GM12801 (cell line): ENCODE data around the gene ZNF780B.

Experiments used
- TF ChIP-seq, protein P1 (sequence below): IDR thresholded peaks from one replicate; pipeline ENCODE4 v1.5.1; 2011; ENCODE audit warnings: control low read depth; ENCODE audit not compliant: insufficient read length; ENCODE audit errors: extremely low read depth

Gene ZNF780B

GRCh38 chr19:40005691-40006272 is 50.2 kb downstream of the ZNF780B start:
- TF ChIP-seq, protein P1, sequence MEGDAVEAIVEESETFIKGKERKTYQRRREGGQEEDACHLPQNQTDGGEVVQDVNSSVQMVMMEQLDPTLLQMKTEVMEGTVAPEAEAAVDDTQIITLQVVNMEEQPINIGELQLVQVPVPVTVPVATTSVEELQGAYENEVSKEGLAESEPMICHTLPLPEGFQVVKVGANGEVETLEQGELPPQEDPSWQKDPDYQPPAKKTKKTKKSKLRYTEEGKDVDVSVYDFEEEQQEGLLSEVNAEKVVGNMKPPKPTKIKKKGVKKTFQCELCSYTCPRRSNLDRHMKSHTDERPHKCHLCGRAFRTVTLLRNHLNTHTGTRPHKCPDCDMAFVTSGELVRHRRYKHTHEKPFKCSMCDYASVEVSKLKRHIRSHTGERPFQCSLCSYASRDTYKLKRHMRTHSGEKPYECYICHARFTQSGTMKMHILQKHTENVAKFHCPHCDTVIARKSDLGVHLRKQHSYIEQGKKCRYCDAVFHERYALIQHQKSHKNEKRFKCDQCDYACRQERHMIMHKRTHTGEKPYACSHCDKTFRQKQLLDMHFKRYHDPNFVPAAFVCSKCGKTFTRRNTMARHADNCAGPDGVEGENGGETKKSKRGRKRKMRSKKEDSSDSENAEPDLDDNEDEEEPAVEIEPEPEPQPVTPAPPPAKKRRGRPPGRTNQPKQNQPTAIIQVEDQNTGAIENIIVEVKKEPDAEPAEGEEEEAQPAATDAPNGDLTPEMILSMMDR: no peak

DNA sequence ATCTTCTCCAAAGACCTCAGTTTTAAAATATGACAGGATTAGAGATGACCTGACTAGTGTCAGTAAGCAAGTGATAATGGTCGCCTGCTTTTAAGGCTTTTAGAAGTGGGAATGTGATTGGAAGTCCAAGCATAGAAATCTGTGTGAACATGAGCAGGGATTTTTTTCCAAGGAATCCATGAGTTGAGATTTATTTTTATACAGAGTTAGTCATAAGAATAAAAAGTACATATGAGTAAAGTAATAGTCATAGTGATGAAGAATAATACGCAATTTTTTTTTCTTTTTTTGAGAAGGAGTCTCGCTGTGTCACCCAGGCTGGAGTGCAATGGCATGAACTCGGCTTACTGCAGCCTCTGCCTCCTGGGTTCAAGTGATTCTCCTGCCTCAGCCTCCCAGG is 57.5 kb downstream of the ZNF780B start:
- TF ChIP-seq, protein P1: no peak

- TF ChIP-seq, protein P1: no peak
These were observed 58.3 kb downstream of the ZNF780B start for GRCh38 chr19:39997638-39998216.

GRCh38 chr19:39996811-39997637 is 59.0 kb downstream of the ZNF780B start, which contains the start of gene ZNF546:
Gene ZNF546 (plus strand): TSS chr19:39997060. CDS start chr19:39998327, 1,267 bp downstream.
- TF ChIP-seq, protein P1: no peak

DNA sequence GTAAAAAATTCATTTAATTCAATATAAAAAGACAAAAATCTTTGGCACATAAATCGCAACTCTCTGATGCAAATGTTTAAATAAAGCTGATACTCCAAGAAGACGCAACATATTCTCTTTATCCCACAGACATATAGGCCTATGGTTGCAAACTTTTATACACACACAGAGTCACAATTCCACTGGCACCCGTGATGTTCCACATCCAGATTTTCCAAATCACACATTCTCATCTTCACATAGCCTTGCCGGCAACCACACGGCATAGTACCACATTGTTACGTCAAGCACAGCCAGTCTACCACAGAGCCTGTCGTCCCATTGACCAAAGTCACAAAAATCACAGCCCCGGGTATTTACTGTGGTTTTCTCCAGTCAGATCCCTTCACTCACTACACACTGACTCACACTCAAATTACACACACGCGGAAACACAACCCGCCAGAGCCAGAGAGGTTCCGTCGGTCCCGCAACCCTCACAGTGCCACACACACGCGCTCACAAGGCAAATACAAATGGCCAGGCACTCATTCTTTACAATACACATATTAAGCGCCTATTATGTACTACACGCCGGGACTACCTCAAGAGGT is 59.7 kb downstream of the ZNF780B start:
- TF ChIP-seq, protein P1: no peak

GRCh38 chr19:39995794-39996193 is 60.2 kb downstream of the ZNF780B start:
- TF ChIP-seq, protein P1: no peak

GRCh38 chr19:39994361-39994760 is 61.7 kb downstream of the ZNF780B start:
- TF ChIP-seq, protein P1: no peak
